Measurements from ENCODE around the gene N4BP2L1. TPM values are rescaled to one million over a fixed set of nuclear protein-coding genes. Genes with fewer than 3 reads are reported as not detected.

The N4BP2L1 gene
- total RNA-seq, 1 donor from 2014 or later, result 1.2 TPM

DNA sequence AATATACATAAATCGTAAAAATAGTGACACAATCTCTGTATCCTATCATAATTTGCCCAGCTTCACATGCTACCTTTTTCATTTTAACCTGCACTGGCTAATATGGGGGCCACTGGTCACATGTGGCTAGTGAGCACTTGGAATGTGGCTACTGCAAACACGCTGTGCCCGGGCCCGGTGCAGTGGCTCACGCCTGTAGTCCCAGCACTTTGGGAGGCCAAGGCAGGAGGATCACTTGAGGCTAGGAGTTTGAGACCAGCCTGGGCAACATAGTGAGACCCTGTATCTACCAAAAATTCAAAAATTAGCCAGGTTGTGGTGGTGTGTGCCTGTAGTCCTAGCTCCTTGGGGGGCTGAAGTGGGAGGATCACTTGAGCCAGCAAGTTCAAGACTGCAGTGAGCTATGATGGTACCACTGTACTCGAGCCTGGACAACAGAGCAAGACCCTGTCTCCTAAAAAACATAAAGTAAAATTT lies 1.5 kb upstream of the N4BP2L1 start:
- peaks cover 19% of the 10 kb centered on the region for H3K27me3 Mint-ChIP-seq (ENCODE audit: insufficient read depth, low read depth)
- peaks cover 8% of the 10 kb centered on the region for H3K4me1 ChIP-seq

DNA sequence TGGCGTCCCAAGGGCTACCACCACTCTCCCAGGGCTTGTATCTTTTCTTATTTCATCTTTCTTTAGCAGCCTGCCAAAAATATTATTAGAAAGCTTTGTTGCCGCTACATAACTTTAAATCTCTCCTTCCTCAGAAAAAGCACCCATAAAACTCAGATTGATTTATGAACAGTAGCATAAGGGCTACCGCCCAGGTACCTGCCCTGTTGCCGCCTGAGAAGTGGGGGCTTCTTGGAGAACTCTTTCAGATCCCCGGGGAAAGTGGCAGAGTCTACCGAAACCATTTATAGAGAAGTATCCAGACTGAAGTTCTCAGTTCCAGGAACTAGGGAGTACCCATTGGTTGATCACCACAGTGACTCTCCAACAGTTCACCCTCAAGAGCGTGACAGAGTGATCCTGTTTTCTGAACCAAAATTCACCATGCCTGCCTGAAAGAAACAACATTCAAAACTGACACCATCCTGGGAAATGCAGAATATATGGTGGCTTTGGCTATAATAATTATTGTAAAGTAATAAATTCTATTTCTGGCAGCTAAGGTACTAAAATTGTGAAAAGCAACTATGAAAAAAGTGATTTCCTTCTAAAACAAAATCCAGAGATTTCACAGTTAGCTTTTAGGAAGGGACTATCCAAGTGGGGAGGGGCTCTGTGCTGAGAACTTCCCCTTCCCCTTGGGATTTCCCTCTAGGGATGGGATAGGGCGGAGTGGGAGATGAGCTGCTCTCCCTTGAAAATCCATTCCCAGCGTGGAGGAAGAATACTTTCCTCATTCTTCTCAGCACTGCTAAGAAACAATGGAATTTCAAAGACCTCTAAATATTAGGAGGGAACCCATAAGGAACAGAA lies 877 bp upstream of the N4BP2L1 start:
- H3K4me3 ChIP-seq, result peak overlapping the region; percentile 58
- H3F3A ChIP-seq (ENCODE audit: low read depth), result peaks cover 9% of the 10 kb centered on the region
- peaks cover 10% of the 10 kb centered on the region for H4K20me1 ChIP-seq (ENCODE audit: low read depth)
- H3K79me2 ChIP-seq (ENCODE audit: low read depth), result no peaks in the 10 kb centered on the region
- no peaks in the 10 kb centered on the region for H3K9me3 Mint-ChIP-seq
- peak overlapping the region; percentile 100 for H3K4me2 ChIP-seq
- H3K36me3 ChIP-seq, result no peaks in the 10 kb centered on the region
- peaks cover 5% of the 10 kb centered on the region for H3K36me3 Mint-ChIP-seq
- no peak for DNase-seq (ENCODE audit: low spot score)
- H3K27ac ChIP-seq, result no peak overlapping the region
- peaks cover 8% of the 10 kb centered on the region for H3K4me1 ChIP-seq
- no peak for TF ChIP-seq CTCF (IDR thresholded peaks at IDR 0.05)
- TF ChIP-seq EZH2 (IDR thresholded peaks at IDR 0.05), result no peak
- no peak for TF ChIP-seq EZH2phosphoT487 (IDR thresholded peaks at IDR 0.05)
- H3K27me3 ChIP-seq, result peaks cover 49% of the 10 kb centered on the region
- H3K27me3 Mint-ChIP-seq (ENCODE audit: insufficient read depth, low read depth), result peaks cover 22% of the 10 kb centered on the region
- H2AFZ ChIP-seq (replicated peaks), result no peak overlapping the region
- peak overlapping the region; percentile 48 for H3K27ac Mint-ChIP-seq
- no peaks in the 10 kb centered on the region for H3K9me3 ChIP-seq (ENCODE audit: low read depth)
- H3K4me1 Mint-ChIP-seq, result peaks cover 12% of the 10 kb centered on the region
- no peak overlapping the region for H3K9ac ChIP-seq
- H3K4me3 Mint-ChIP-seq, result peak overlapping the region; percentile 86

More for the DNA sequence above, 1.5 kb upstream of the N4BP2L1 start:
- H2AFZ ChIP-seq (replicated peaks), result no peak overlapping the region
- no peaks in the 10 kb centered on the region for H3K79me2 ChIP-seq (ENCODE audit: low read depth)
- H3K9ac ChIP-seq, result no peak overlapping the region
- no peak overlapping the region for H3K4me3 Mint-ChIP-seq
- no peak overlapping the region for H3K27ac ChIP-seq
- H3K36me3 ChIP-seq, result no peaks in the 10 kb centered on the region
- H4K20me1 ChIP-seq (ENCODE audit: low read depth), result peaks cover 10% of the 10 kb centered on the region
- no peaks in the 10 kb centered on the region for H3K36me3 Mint-ChIP-seq
- no peak for DNase-seq (ENCODE audit: low spot score)
- H3K27me3 ChIP-seq, result peaks cover 49% of the 10 kb centered on the region
- no peaks in the 10 kb centered on the region for H3K9me3 Mint-ChIP-seq
- no peak overlapping the region for H3K4me3 ChIP-seq
- H3K27ac Mint-ChIP-seq, result no peak overlapping the region
- no peak overlapping the region for H3K4me2 ChIP-seq
- peaks cover 12% of the 10 kb centered on the region for H3K4me1 Mint-ChIP-seq
- H3K9me3 ChIP-seq (ENCODE audit: low read depth), result no peaks in the 10 kb centered on the region
- H3F3A ChIP-seq (ENCODE audit: low read depth), result peaks cover 9% of the 10 kb centered on the region
- no peak for TF ChIP-seq EZH2 (IDR thresholded peaks at IDR 0.05)
- no peak for TF ChIP-seq CTCF (IDR thresholded peaks at IDR 0.05)
- TF ChIP-seq EZH2phosphoT487 (IDR thresholded peaks at IDR 0.05), result no peak

GRCh38 chr13:32426990-32427851 lies 709 bp downstream of the N4BP2L1 start:
- H3K27ac ChIP-seq, result no peak overlapping the region
- H3K9ac ChIP-seq, result no peak overlapping the region
- H3F3A ChIP-seq (ENCODE audit: low read depth), result peaks cover 9% of the 10 kb centered on the region
- Mint-ChIP-seq H3K4me1 (peaks cover 12% of the 10 kb centered on the region), H3K36me3 (peaks cover 7% of the 10 kb centered on the region), H3K9me3 (no peaks in the 10 kb centered on the region), H3K27me3 (ENCODE audit: insufficient read depth, low read depth) (peaks cover 22% of the 10 kb centered on the region), H3K27ac (no peak overlapping the region), H3K4me3 (peak overlapping the region; percentile 88)
- H3K4me2 ChIP-seq, result peak overlapping the region; percentile 100
- no peaks in the 10 kb centered on the region for H3K36me3 ChIP-seq
- H3K4me3 ChIP-seq, result peak overlapping the region; percentile 58
- H3K9me3 ChIP-seq (ENCODE audit: low read depth), result no peaks in the 10 kb centered on the region
- H3K4me1 ChIP-seq, result peaks cover 8% of the 10 kb centered on the region
- peak; percentile 74 for DNase-seq (ENCODE audit: low spot score)
- peaks cover 49% of the 10 kb centered on the region for H3K27me3 ChIP-seq
- no peak for TF ChIP-seq EZH2phosphoT487 (IDR thresholded peaks at IDR 0.05)
- TF ChIP-seq EZH2 (IDR thresholded peaks at IDR 0.05), result peak; percentile 58
- no peak for TF ChIP-seq CTCF (IDR thresholded peaks at IDR 0.05)
- H3K79me2 ChIP-seq (ENCODE audit: low read depth), result no peaks in the 10 kb centered on the region
- peaks cover 10% of the 10 kb centered on the region for H4K20me1 ChIP-seq (ENCODE audit: low read depth)
- peak overlapping the region; percentile 90 for H2AFZ ChIP-seq (replicated peaks)

All from neural progenitor cell (in vitro differentiated cells).